ENCODE results near the gene RFC4.

GRCh38 chr3:186807231-186807630 is 949 bp upstream of the RFC4 start:
- TF ChIP-seq EZH2 (IDR thresholded peaks at IDR 0.05; ENCODE audit: insufficient read depth, low read length): no peak
- TF ChIP-seq CTCF (IDR thresholded peaks at IDR 0.05; ENCODE audit: insufficient read depth, low read depth, low read length): no peak

All from astrocyte (in vitro differentiated cells and primary cell).